Endodermal cell (in vitro differentiated cells): ENCODE results near the gene NEK9. TPM values are rescaled to one million over a fixed set of nuclear protein-coding genes. Genes with fewer than 3 reads are reported as not detected.

Experiments
- DNase-seq: peaks from one replicate; pipeline ENCODE4 v3.0.0-alpha.2; 2017
- H3K27ac ChIP-seq: 2 replicates; pipeline ENCODE4 v1.5.1; 2013; ENCODE audit warnings: mild to moderate bottlenecking, low read depth, low read length, moderate library complexity
- H3K27me3 ChIP-seq: 2 replicates; pipeline ENCODE4 v1.6.1; 2013; ENCODE audit warnings: mild to moderate bottlenecking, low read length, moderate library complexity; ENCODE audit not compliant: insufficient read depth, control insufficient read depth, poor library complexity, severe bottlenecking
- H3K36me3 ChIP-seq: 2 replicates; pipeline ENCODE4 v1.7.0; 2013; ENCODE audit warnings: mild to moderate bottlenecking, low read length, moderate library complexity; ENCODE audit not compliant: control insufficient read depth, insufficient read depth
- H3K4me1 ChIP-seq: one replicate; pipeline ENCODE4 v1.7.0; 2013; ENCODE audit warnings: low read length; ENCODE audit not compliant: control insufficient read depth, insufficient read depth
- H3K4me3 ChIP-seq: 2 replicates; pipeline ENCODE4 v1.5.1; 2013; ENCODE audit warnings: mild to moderate bottlenecking, low read length, moderate library complexity
- H3K9ac ChIP-seq: 2 replicates; pipeline ENCODE4 v1.6.1; 2013; ENCODE audit warnings: mild to moderate bottlenecking, low read length, moderate library complexity; ENCODE audit not compliant: poor library complexity, severe bottlenecking; ENCODE audit errors: extremely low read depth
- H3K9me3 ChIP-seq: 2 replicates; pipeline ENCODE4 v1.6.1; 2013; ENCODE audit warnings: mild to moderate bottlenecking, low read length, moderate library complexity; ENCODE audit not compliant: control insufficient read depth
- H3K27ac Mint-ChIP-seq: 2 replicates; pipeline ENCODE4 v1.8.0; 2020; ENCODE audit warnings: mixed read lengths
- H3K27me3 Mint-ChIP-seq: 2 replicates; pipeline ENCODE4 v1.8.0; 2021; ENCODE audit warnings: mild to moderate bottlenecking, mixed read lengths; ENCODE audit not compliant: insufficient read depth
- H3K36me3 Mint-ChIP-seq: 2 replicates; pipeline ENCODE4 v1.8.0; 2020; ENCODE audit warnings: low read depth, mixed read lengths
- H3K4me1 Mint-ChIP-seq: 2 replicates; pipeline ENCODE4 v1.8.0; 2020; ENCODE audit warnings: mixed read lengths
- H3K4me3 Mint-ChIP-seq: 2 replicates; pipeline ENCODE4 v1.8.0; 2020; ENCODE audit warnings: mild to moderate bottlenecking, moderate library complexity, mixed read lengths
- H3K9me3 Mint-ChIP-seq: 2 replicates; pipeline ENCODE4 v1.8.0; 2020; ENCODE audit warnings: mild to moderate bottlenecking, mixed read lengths
- CTCF ChIP-seq: fragments of 200-600 bp; sonication (generic); conservative IDR thresholded peaks from 2 replicates; pipeline ENCODE4 v1.5.0; 2021; ENCODE audit warnings: antibody characterized with exemption, mild to moderate bottlenecking
- WGBS, 2 experiments: methylation state at CpG; one replicate each; pipeline versions ENCODE4 v1.1.5 to v1.1.7; 2013; ENCODE audit warnings: missing lambda C conversion rate in 2 of 2, mixed read lengths in 1 of 2; ENCODE audit not compliant: insufficient coverage in 1 of 2, insufficient read length in 1 of 2; 5-methylcytosine and 5-hydroxymethylcytosine counted together
- total RNA-seq, 2 donors: library from RNA; stranded (reverse); fragmentation: NEBNext Ultra II Directional in 1 of 2; extraction: Animal tissue kit (Norgen Biotek cat#: 25700) in 1 of 2; gene quantifications; 2 replicates in 1 of 2; 3 replicates in 1 of 2; pipeline ENCODE4 v1.2.1, GENCODE V29; 2021

Gene NEK9
- total RNA-seq, 2 donors from 2014 or later = 74.1 to 97.5 TPM

GRCh38 chr14:75175677-75176141 lies 48.9 kb upstream of the NEK9 start:
- no peaks in the 10 kb centered on the region for H3K4me1 ChIP-seq
- Mint-ChIP-seq H3K27me3 (no peaks in the 10 kb centered on the region), H3K4me3 (peak overlapping the region; percentile 98), H3K27ac (peak overlapping the region; percentile 97), H3K36me3 (peaks cover 2% of the 10 kb centered on the region), H3K4me1 (peaks cover 16% of the 10 kb centered on the region), H3K9me3 (no peaks in the 10 kb centered on the region)
- DNase-seq = no peak
- H3K27me3 ChIP-seq = no peaks in the 10 kb centered on the region
- WGBS, 2 experiments = 1 to 9% methylated on average over 4 to 9 of the region's 10 CpGs
- peak overlapping the region; percentile 89 for H3K27ac ChIP-seq
- no peak for TF ChIP-seq CTCF
- no peaks in the 10 kb centered on the region for H3K9me3 ChIP-seq
- no peaks in the 10 kb centered on the region for H3K36me3 ChIP-seq
- peak overlapping the region; percentile 88 for H3K9ac ChIP-seq
- peak overlapping the region; percentile 93 for H3K4me3 ChIP-seq

DNA sequence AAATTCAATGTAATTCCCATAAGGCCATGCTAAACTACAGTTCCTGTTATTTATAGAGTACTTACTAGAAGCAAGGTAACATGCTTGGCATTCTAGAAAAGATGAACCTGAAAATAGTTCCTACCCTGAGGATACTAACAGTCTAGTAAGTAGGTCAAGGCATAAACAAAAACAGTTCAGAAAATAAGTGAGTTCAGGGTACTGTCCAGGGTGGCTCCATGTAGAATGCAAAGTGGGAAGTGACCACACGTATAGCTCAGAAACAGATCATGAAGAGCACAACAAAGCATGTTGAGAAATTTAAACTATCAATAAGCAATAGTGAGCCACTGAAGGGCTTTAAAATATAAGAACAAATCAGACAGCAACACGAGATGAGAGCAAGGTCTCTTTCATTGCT lies 47.2 kb upstream of the NEK9 start:
- 91 to 100% methylated on average over 2 of the region's 2 CpGs for WGBS, 2 experiments
- peaks cover 18% of the 10 kb centered on the region for H3K4me1 Mint-ChIP-seq
- no peaks in the 10 kb centered on the region for H3K27me3 Mint-ChIP-seq
- no peak for TF ChIP-seq CTCF
- Histone ChIP-seq H3K36me3 (no peaks in the 10 kb centered on the region), H3K4me1 (no peaks in the 10 kb centered on the region), H3K9ac (no peak overlapping the region), H3K27me3 (no peaks in the 10 kb centered on the region), H3K9me3 (no peaks in the 10 kb centered on the region), H3K4me3 (peak overlapping the region; percentile 93), H3K27ac (no peak overlapping the region)
- no peaks in the 10 kb centered on the region for H3K9me3 Mint-ChIP-seq
- no peak overlapping the region for H3K27ac Mint-ChIP-seq
- peaks cover 5% of the 10 kb centered on the region for H3K36me3 Mint-ChIP-seq
- no peak for DNase-seq
- peak overlapping the region; percentile 98 for H3K4me3 Mint-ChIP-seq

- H3K36me3 ChIP-seq = no peaks in the 10 kb centered on the region
- H3K9ac ChIP-seq = no peak overlapping the region
- no peaks in the 10 kb centered on the region for H3K9me3 Mint-ChIP-seq
- H3K27ac Mint-ChIP-seq = no peak overlapping the region
- no peaks in the 10 kb centered on the region for H3K9me3 ChIP-seq
- no peak overlapping the region for H3K4me3 ChIP-seq
- H3K4me1 Mint-ChIP-seq = peaks cover 34% of the 10 kb centered on the region
- H3K4me3 Mint-ChIP-seq = no peak overlapping the region
- no peak for DNase-seq
- no peak for TF ChIP-seq CTCF
- H3K4me1 ChIP-seq = no peaks in the 10 kb centered on the region
- H3K36me3 Mint-ChIP-seq = peaks cover 5% of the 10 kb centered on the region
- H3K27ac ChIP-seq = no peak overlapping the region
- H3K27me3 Mint-ChIP-seq = no peaks in the 10 kb centered on the region
- no peaks in the 10 kb centered on the region for H3K27me3 ChIP-seq
- 48 to 61% methylated on average over 2 to 3 of the region's 4 CpGs for WGBS, 2 experiments
Measured at GRCh38 chr14:75170772-75171171, 43.9 kb upstream of the NEK9 start.
